K562 (cell line): ENCODE results near the gene POLR1A. TPM values are rescaled to one million over a fixed set of nuclear protein-coding genes. Genes with fewer than 3 reads are reported as not detected.

ENCODE experiments used
- ATAC-seq: fragments of 200-7000 bp; cut with Tn5 transposase; 3 replicates; pipeline ENCODE4 v1.9.1; 2020; ENCODE audit warnings: moderate library complexity
- BruUV-seq: library from RNA; stranded (reverse); fragments of 400-500 nt; replicated peaks from 2 replicates; lab custom pipeline; 2021; lab: Mats Ljungman, UMichigan
- CTCF ChIA-PET: fragments of 300-600 bp; formaldehyde crosslinking; extraction: SDS; loops from one replicate; lab custom pipeline; 2021; ENCODE audit warnings: low intra/inter-chr PET ratio; lab: Yijun Ruan, JAX
- POLR2A ChIA-PET: fragments of 300-600, 350-650 bp; sonication (Branson Sonifier 250); formaldehyde crosslinking; extraction: SDS; loops from one replicate; lab custom pipeline; 2021; ENCODE audit warnings: antibody characterized with exemption, inconsistent platforms; lab: Yijun Ruan, JAX
- DNase-seq, 4 experiments: peaks; one replicate each; pipeline versions ENCODE4 v3.0.0 to v3.0.0-alpha.2; 2011 to 2018; ENCODE audit warnings: low spot score in 3 of 4, mixed read lengths in 3 of 4; ENCODE audit errors: extremely low read depth in 1 of 4
- FAIRE-seq: peaks from 2 replicates; lab custom pipeline; 2011; peaks lifted over from hg19 to GRCh38; lab: Jason Lieb, UNC
- H2AFZ ChIP-seq: 2 replicates; pipeline ENCODE4 v1.6.0; 2011; ENCODE audit warnings: low read depth, low read length, control low read depth, inconsistent platforms
- H3K27ac ChIP-seq: fragments of 200-600 bp; 3 replicates; pipeline ENCODE4 v1.8.0; 2011; ENCODE audit warnings: low read depth, mild to moderate bottlenecking, control low read depth, inconsistent platforms, low read length, moderate library complexity, mixed read lengths; ENCODE audit errors: extremely low read depth
- H3K27me3 ChIP-seq, 2 experiments: fragments of 300-600 bp in 1 of 2; 2 replicates in 1 of 2; 3 replicates in 1 of 2; pipeline versions ENCODE4 v1.6.0 to v1.8.0; 2011; ENCODE audit warnings: inconsistent platforms in 2 of 2, low read length in 2 of 2, mild to moderate bottlenecking in 1 of 2, mixed read lengths in 1 of 2, moderate library complexity in 1 of 2; ENCODE audit not compliant: control insufficient read depth in 2 of 2, insufficient read depth in 2 of 2
- H3K36me3 ChIP-seq: fragments of 300-600 bp; 3 replicates; pipeline ENCODE4 v1.8.0; 2011; ENCODE audit warnings: mild to moderate bottlenecking, low read length, inconsistent platforms; ENCODE audit not compliant: control insufficient read depth, insufficient read depth
- H3K4me1 ChIP-seq, 2 experiments: fragments of 200-600 bp in 1 of 2; replicated peaks in 1 of 2; 2 replicates in 1 of 2; 3 replicates in 1 of 2; pipeline versions ENCODE4 v1.5.1 to v1.8.0; 2011; ENCODE audit warnings: inconsistent platforms in 2 of 2, low read length in 2 of 2, mild to moderate bottlenecking in 1 of 2, mixed read lengths in 1 of 2, moderate library complexity in 1 of 2; ENCODE audit not compliant: control insufficient read depth in 2 of 2, insufficient read depth in 2 of 2
- H3K4me2 ChIP-seq: 2 replicates; pipeline ENCODE4 v1.6.1; 2011; ENCODE audit warnings: low read length, control low read depth, inconsistent platforms, mixed read lengths; ENCODE audit not compliant: insufficient read depth
- H3K4me3 ChIP-seq: fragments of 200-600 bp; sonication (generic), shearing (Covaris generic); 2 replicates; pipeline ENCODE4 v1.5.1; 2016; ENCODE audit warnings: control low read depth, inconsistent platforms
- H3K79me2 ChIP-seq: fragments of 200-600 bp; 3 replicates; pipeline ENCODE4 v1.8.0; 2011; ENCODE audit warnings: low read length, inconsistent platforms; ENCODE audit not compliant: control insufficient read depth, insufficient read depth
- H3K9ac ChIP-seq, 2 experiments: 2 replicates each; pipeline versions ENCODE4 v1.6.0 to v1.6.1; 2011; ENCODE audit warnings: low read depth in 2 of 2, low read length in 2 of 2, control low read depth in 1 of 2, inconsistent platforms in 1 of 2, mild to moderate bottlenecking in 1 of 2, mixed read lengths in 1 of 2; ENCODE audit not compliant: insufficient read depth in 1 of 2
- H3K9me1 ChIP-seq: one replicate; pipeline ENCODE4 v1.6.0; 2011; ENCODE audit warnings: inconsistent platforms, mild to moderate bottlenecking, low read length, moderate library complexity; ENCODE audit not compliant: control insufficient read depth, insufficient read depth
- H3K9me3 ChIP-seq: replicated peaks from 2 replicates; pipeline ENCODE4 v1.5.1; 2011; ENCODE audit warnings: low read depth, low read length, inconsistent platforms; ENCODE audit not compliant: control insufficient read depth, insufficient read depth
- H4K20me1 ChIP-seq: replicated peaks from 2 replicates; pipeline ENCODE4 v1.6.1; 2011; ENCODE audit warnings: low read length, inconsistent platforms, mixed read lengths; ENCODE audit not compliant: control insufficient read depth, insufficient read depth
- BRCA1 ChIP-seq, 2 experiments: fragments of 450-650 bp in 1 of 2; sonication (generic) in 1 of 2; formaldehyde crosslinking in 1 of 2; IDR thresholded peaks; 2 replicates each; pipeline versions ENCODE4 v1.5.0 to v1.6.1; 2017 to 2020; ENCODE audit warnings: mild to moderate bottlenecking in 1 of 2, missing genetic modification reagents in 1 of 2
- CEBPB ChIP-seq: fragments of 450-650 bp; IDR thresholded peaks from 2 replicates; pipeline ENCODE4 v1.6.1; 2016; ENCODE audit warnings: missing genetic modification characterization, missing compliant biosample characterization
- CREB1 ChIP-seq, 2 experiments: sonication (generic) in 1 of 2; formaldehyde crosslinking in 1 of 2; IDR thresholded peaks; 2 replicates each; pipeline versions ENCODE4 v1.6.1 to v1.8.0; 2012 to 2022; ENCODE audit warnings: inconsistent platforms in 1 of 2, mild to moderate bottlenecking in 1 of 2, missing genetic modification reagents in 1 of 2, moderate library complexity in 1 of 2
- GTF2F1 ChIP-seq: IDR thresholded peaks from 2 replicates; pipeline ENCODE4 v1.6.1; 2011; ENCODE audit warnings: low read depth, low read length, improper control_type of control experiment
- HLTF ChIP-seq: fragments of 450-650 bp; IDR thresholded peaks from 2 replicates; pipeline ENCODE4 v1.6.1; 2016
- IRF2 ChIP-seq: sonication (generic); formaldehyde crosslinking; IDR thresholded peaks from 2 replicates; pipeline ENCODE4 v1.8.1; 2022; ENCODE audit warnings: mild to moderate bottlenecking, missing genetic modification reagents
- MTA1 ChIP-seq: fragments of 450-650 bp; IDR thresholded peaks from 2 replicates; pipeline ENCODE4 v1.6.1; 2017; ENCODE audit warnings: borderline replicate concordance
- NR3C1 ChIP-seq: sonication (generic); formaldehyde crosslinking; IDR thresholded peaks from 2 replicates; pipeline ENCODE4 v1.8.1; 2022; ENCODE audit warnings: missing genetic modification reagents
- TARDBP ChIP-seq: fragments of 450-650 bp; IDR thresholded peaks from 2 replicates; pipeline ENCODE4 v1.6.1; 2016
- TCF3 ChIP-seq: sonication (generic); formaldehyde crosslinking; IDR thresholded peaks from 2 replicates; pipeline ENCODE4 v1.4.0; 2020; ENCODE audit warnings: mild to moderate bottlenecking, missing genetic modification reagents
- ZNF197 ChIP-seq: fragments of 200-800 bp; sonication (Bioruptor generic); IDR thresholded peaks from 2 replicates; pipeline ENCODE4 v1.6.1; 2016; ENCODE audit warnings: low read depth, missing genetic modification characterization, missing compliant biosample characterization
- ZNF785 ChIP-seq: fragments of 250-450 bp; sonication (Bioruptor Pico); IDR thresholded peaks from 2 replicates; pipeline ENCODE4 v1.4.0; 2020; ENCODE audit warnings: mild to moderate bottlenecking
- ZNF830 ChIP-seq: fragments of 250-450 bp; sonication (Bioruptor Pico); IDR thresholded peaks from 2 replicates; pipeline ENCODE4 v1.5.0; 2021; ENCODE audit warnings: mild to moderate bottlenecking
- WGBS: fragments of 100-300 bp; shearing (Covaris generic); methylation state at CpG from one replicate; pipeline ENCODE4 v1.1.6; 2016; ENCODE audit warnings: low coverage, mixed read lengths; ENCODE audit not compliant: insufficient coverage; ENCODE audit errors: missing lambda C conversion rate; 5-methylcytosine and 5-hydroxymethylcytosine counted together
- in situ Hi-C: fragments of 300-500 bp; cut with MboI; formaldehyde crosslinking; loops from 4 replicates; pipeline ENCODE4 v1.15.0; 2018; ENCODE audit warnings: inconsistent platforms, mixed read lengths
- intact Hi-C: fragments of 100-400 bp; cut with micrococcal nuclease; formaldehyde crosslinking; loops from 2 replicates; pipeline ENCODE4 v1.14.2; 2022
- polyA plus RNA-seq, 8 experiments: library from polyadenylated mRNA; depleted of rRNA in 4 of 8; stranded (reverse) in 5 of 8; unstranded in 3 of 8; fragments of >200 nt; fragmentation: Nextera tagmentation in 2 of 8; fragmentation: Illumina TruSeq in 1 of 8; extraction: Ambion mirVana in 2 of 8; extraction: Trizol in 1 of 8; gene quantifications; 2 replicates each; pipeline versions ENCODE4 v1.2.1 to v1.2.3, GENCODE V29; 2011 to 2014; ENCODE audit warnings: inconsistent platforms in 1 of 8, missing spikeins in 1 of 8
- total RNA-seq, 7 experiments: library from RNA; depleted of rRNA in 6 of 7; stranded (reverse); fragments of >200 nt in 6 of 7; fragmentation: Illumina TruSeq in 2 of 7; extraction: Trizol in 2 of 7; gene quantifications; 2 replicates each; pipeline versions ENCODE4 v1.2.1 to v1.2.3, GENCODE V29; 2011 to 2021; ENCODE audit warnings: low replicate concordance in 1 of 7
- TF ChIP-seq, protein P1 (sequence below): sonication (generic); formaldehyde crosslinking; IDR thresholded peaks from 2 replicates; pipeline ENCODE4 v1.8.0; 2022; ENCODE audit warnings: mild to moderate bottlenecking, missing genetic modification reagents, borderline replicate concordance
- TF ChIP-seq, protein P2 (sequence below): fragments of 250-450 bp; sonication (Bioruptor Pico); IDR thresholded peaks from 2 replicates; pipeline ENCODE4 v1.8.0; 2021; ENCODE audit warnings: moderate library complexity, mild to moderate bottlenecking, inconsistent platforms

The POLR1A gene
- total and polyA plus RNA-seq, 9 of the 15 experiments (the other 6 are each of a cell fraction or from before 2014, with no cell fraction given) = 3.0 to 72.1 (median 21.8) TPM

GRCh38 chr2:86075886-86076285, 29.8 kb downstream of the POLR1A start:
- Histone ChIP-seq H3K9me3 (no peaks in the 10 kb centered on the region), H3K79me2 (no peaks in the 10 kb centered on the region), H4K20me1 (no peaks in the 10 kb centered on the region; the same call in 1 of the 2 replicates), H3K4me3 (no peak overlapping the region), H2AFZ (no peak overlapping the region), H3K27me3 (no peaks in the 10 kb centered on the region), H3K27ac (no peak overlapping the region), H3K4me2 (no peak overlapping the region), H3K4me1 (no peaks in the 10 kb centered on the region; a peak in 1 of 5 replicates), H3K36me3 (peaks cover 98% of the 10 kb centered on the region), H3K9ac (no peak overlapping the region), H3K9me1 (no peaks in the 10 kb centered on the region)
- no peak for ATAC-seq
- DNase-seq = no peak
- CTCF ChIA-PET = no interaction called here
- no TSS peak for BruUV-seq
- TF ChIP-seq HLTF (no peak), NR3C1 (CRISPR knock-in tag) (no peak), ZNF785 (CRISPR knock-in tag) (no peak), CREB1 (IDR thresholded peaks at IDR 0.05) (no peak), CREB1 (CRISPR knock-in tag; IDR thresholded peaks at IDR 0.05) (no peak), TARDBP (no peak), BRCA1 (IDR thresholded peaks at IDR 0.05) (no peak), BRCA1 (CRISPR knock-in tag; IDR thresholded peaks at IDR 0.05) (no peak), CEBPB (tag) (no peak), IRF2 (CRISPR knock-in tag) (no peak), ZNF197 (CRISPR knock-in tag) (no peak), ZNF830 (CRISPR knock-in tag) (no peak), MTA1 (no peak), TCF3 (CRISPR knock-in tag) (no peak), GTF2F1 (no peak)
- TF ChIP-seq, protein P1, sequence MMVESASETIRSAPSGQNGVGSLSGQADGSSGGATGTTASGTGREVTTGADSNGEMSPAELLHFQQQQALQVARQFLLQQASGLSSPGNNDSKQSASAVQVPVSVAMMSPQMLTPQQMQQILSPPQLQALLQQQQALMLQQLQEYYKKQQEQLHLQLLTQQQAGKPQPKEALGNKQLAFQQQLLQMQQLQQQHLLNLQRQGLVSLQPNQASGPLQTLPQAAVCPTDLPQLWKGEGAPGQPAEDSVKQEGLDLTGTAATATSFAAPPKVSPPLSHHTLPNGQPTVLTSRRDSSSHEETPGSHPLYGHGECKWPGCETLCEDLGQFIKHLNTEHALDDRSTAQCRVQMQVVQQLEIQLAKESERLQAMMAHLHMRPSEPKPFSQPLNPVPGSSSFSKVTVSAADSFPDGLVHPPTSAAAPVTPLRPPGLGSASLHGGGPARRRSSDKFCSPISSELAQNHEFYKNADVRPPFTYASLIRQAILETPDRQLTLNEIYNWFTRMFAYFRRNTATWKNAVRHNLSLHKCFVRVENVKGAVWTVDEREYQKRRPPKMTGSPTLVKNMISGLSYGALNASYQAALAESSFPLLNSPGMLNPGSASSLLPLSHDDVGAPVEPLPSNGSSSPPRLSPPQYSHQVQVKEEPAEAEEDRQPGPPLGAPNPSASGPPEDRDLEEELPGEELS (CRISPR knock-in tag) = no peak
- TF ChIP-seq, protein P2, sequence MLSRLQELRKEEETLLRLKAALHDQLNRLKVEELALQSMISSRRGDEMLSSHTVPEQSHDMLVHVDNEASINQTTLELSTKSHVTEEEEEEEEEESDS (CRISPR knock-in tag) = no peak
- POLR2A ChIA-PET = interaction anchor here (0.6 kb wide), 1 partner anchor 219 kb away, joined by 3 read pairs; no protein-coding TSS in a partner anchor
- in situ Hi-C loops (loop anchor here (5.0 kb wide), 1 partner anchor 249 kb away; no protein-coding TSS in a partner anchor), intact Hi-C loops (loop anchor here (5.0 kb wide), 2 partner anchors 49 to 189 kb away; partner anchors contain the start of gene ST3GAL5)
- 98% methylated on average over 5 of the region's 5 CpGs for WGBS
- no peak for FAIRE-seq
